Measurements from ENCODE around the gene DEFB116.
"Not testable (repeated sequence)": the region's sequence is repeated elsewhere in the genome, so short reads cannot be mapped to it uniquely, and the experiment has no call there.

The DEFB116 gene

GRCh38 chr20:31308535-31309162 is at the start of gene DEFB116:
Gene DEFB116 (minus strand): TSS chr20:31308585. CDS start chr20:31308585, 0 bp downstream.
- no peak for DNase-seq

GRCh38 chr20:31355981-31356380 is 47.6 kb upstream of the DEFB116 start:
- DNase-seq = no peak

- no peak for DNase-seq
These were observed 33.1 kb upstream of the DEFB116 start for GRCh38 chr20:31341470-31341869.

GRCh38 chr20:31330893-31331292 is 22.5 kb upstream of the DEFB116 start:
- no peak for DNase-seq

- no peak for DNase-seq
These were observed 14.1 kb upstream of the DEFB116 start for GRCh38 chr20:31322504-31322903.

GRCh38 chr20:31284964-31285363 is 23.4 kb downstream of the DEFB116 start:
- not testable (repeated sequence) for DNase-seq

GRCh38 chr20:31278178-31278577 is 30.2 kb downstream of the DEFB116 start:
- no peak for DNase-seq

- no peak for DNase-seq
These were observed 33.9 kb downstream of the DEFB116 start for GRCh38 chr20:31274441-31274840.

- no peak for DNase-seq
These were observed 48.0 kb downstream of the DEFB116 start for GRCh38 chr20:31260326-31260932.

- DNase-seq = no peak
These were observed 51.0 kb downstream of the DEFB116 start, which contains the start of gene DEFB115 for GRCh38 chr20:31257364-31257763. Gene DEFB115 (plus strand): TSS chr20:31257664. CDS start chr20:31257664, 0 bp downstream.

GRCh38 chr20:31256959-31257358 is 51.4 kb downstream of the DEFB116 start:
- DNase-seq = no peak
